H7 (cell line): ENCODE measurements around the gene HES4. TPM values are rescaled to one million over a fixed set of nuclear protein-coding genes. Genes with fewer than 3 reads are reported as not detected.

Experiments
- DNase-seq: peaks from one replicate; pipeline ENCODE4 v3.0.0; 2012
- H3K27me3 ChIP-seq: 2 replicates; pipeline ENCODE4 v1.6.0; 2011; ENCODE audit warnings: mild to moderate bottlenecking, low read length; ENCODE audit not compliant: control insufficient read depth, insufficient read depth
- H3K36me3 ChIP-seq: replicated peaks from 2 replicates; pipeline ENCODE4 v1.5.1; 2011; ENCODE audit warnings: low read length; ENCODE audit not compliant: control insufficient read depth, insufficient read depth
- H3K4me3 ChIP-seq: 2 replicates; pipeline ENCODE4 v1.5.1; 2011; ENCODE audit warnings: low read depth, mild to moderate bottlenecking, control low read depth, low read length, moderate library complexity; ENCODE audit not compliant: insufficient read depth
- total RNA-seq: library from RNA; depleted of rRNA; stranded (reverse); fragments of >200 nt; shearing (Covaris generic); gene quantifications from 2 replicates; pipeline ENCODE4 v1.2.3, GENCODE V29; 2014

HES4 gene
- total RNA-seq, 1 experiment from 2014 or later = 17.5 TPM

DNA sequence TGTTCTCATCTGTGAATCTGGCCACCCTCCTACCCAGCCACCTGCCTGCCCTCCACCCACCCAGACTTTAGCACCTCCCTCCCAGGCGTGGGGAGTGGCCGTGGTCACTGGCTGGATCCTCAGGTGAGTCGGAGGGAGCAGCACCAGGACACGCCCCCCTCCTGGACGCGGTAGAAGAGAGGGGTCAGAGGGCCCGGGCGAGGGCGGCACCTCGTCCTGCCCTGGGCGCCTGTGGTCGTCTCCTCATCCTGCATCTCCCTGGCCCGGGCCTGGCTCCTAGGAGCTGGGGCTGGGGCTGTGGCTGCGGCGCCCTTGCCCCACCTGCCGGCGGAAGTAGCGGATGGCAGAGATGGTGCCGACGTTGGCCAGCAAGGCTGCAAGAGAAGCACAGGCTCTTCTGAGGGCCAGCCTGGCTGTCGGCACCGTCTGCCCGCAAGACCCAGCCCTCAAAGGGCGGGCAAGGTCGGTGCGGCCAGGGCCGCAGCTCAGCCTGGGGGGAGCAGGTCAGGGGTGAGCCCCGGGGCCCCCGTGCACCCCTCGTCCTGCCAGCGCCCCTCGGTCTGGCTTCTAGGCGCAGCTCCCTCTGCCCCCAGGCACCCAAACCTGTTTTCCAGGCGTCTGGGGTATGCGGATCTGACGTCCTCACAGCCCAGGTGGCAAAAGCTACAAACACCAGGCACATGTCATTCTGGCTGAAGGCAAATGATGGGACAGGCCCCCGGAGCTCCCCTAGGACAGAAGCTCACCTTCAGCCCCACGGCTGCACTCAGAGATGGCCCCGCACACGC is 23.8 kb downstream of the HES4 start:
- H3K4me3 ChIP-seq = no peak overlapping the region
- H3K27me3 ChIP-seq = no peaks in the 10 kb centered on the region; the same call in 1 of the 2 replicates
- DNase-seq = peak; percentile 99
- H3K36me3 ChIP-seq = no peaks in the 10 kb centered on the region

DNA sequence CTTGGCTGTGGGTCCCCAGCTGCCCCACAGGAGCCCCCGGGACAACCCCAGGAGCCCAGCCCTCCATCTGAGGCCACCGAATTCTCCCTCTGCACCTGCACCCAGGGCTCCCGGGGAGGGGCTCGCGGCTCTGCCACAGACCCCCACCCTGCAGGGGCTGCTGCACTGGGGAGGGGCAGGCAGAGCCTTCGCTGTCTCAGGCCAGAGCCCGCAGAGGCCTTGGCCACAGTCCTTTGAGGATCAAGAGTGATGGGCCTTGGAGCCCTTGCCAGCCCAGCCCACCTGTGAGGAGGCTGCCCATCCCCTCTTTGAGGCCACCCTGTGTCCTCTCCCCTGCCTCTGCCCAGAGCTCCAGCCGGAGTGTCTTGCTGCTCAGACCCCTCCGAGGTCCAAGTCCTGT is 24.5 kb downstream of the HES4 start:
- no peaks in the 10 kb centered on the region; the same call in 1 of the 2 replicates for H3K27me3 ChIP-seq
- H3K36me3 ChIP-seq = no peaks in the 10 kb centered on the region
- H3K4me3 ChIP-seq = no peak overlapping the region
- DNase-seq = no peak

- H3K27me3 ChIP-seq = no peaks in the 10 kb centered on the region; the same call in 1 of the 2 replicates
- no peak overlapping the region for H3K4me3 ChIP-seq
- no peak for DNase-seq
- no peaks in the 10 kb centered on the region for H3K36me3 ChIP-seq
Observed at GRCh38 chr1:974687-975328, 25.1 kb downstream of the HES4 start.

DNA sequence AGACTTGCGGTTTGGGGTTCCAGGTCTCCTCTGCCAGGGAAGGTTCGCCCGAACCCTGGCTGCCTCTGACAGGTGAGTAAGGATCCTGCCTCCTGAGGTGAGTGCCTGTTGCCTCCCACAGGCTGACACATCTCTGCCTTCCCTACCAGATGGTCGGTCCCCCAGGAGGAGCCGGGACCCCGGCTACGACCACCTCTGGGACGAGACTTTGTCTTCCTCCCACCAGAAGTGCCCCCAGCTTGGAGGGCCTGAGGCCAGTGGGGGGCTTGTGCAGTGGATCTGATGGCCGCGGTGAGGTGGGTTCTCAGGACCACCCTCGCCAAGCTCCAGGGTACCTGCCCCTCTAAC is 25.6 kb downstream of the HES4 start:
- DNase-seq = no peak
- no peaks in the 10 kb centered on the region for H3K36me3 ChIP-seq
- no peak overlapping the region for H3K4me3 ChIP-seq
- no peaks in the 10 kb centered on the region; the same call in 1 of the 2 replicates for H3K27me3 ChIP-seq

GRCh38 chr1:973459-974292 is 26.2 kb downstream of the HES4 start:
- no peaks in the 10 kb centered on the region for H3K36me3 ChIP-seq
- H3K27me3 ChIP-seq = peaks cover 1% of the 10 kb centered on the region; the same call in 1 of the 2 replicates
- no peak for DNase-seq
- no peak overlapping the region for H3K4me3 ChIP-seq

DNA sequence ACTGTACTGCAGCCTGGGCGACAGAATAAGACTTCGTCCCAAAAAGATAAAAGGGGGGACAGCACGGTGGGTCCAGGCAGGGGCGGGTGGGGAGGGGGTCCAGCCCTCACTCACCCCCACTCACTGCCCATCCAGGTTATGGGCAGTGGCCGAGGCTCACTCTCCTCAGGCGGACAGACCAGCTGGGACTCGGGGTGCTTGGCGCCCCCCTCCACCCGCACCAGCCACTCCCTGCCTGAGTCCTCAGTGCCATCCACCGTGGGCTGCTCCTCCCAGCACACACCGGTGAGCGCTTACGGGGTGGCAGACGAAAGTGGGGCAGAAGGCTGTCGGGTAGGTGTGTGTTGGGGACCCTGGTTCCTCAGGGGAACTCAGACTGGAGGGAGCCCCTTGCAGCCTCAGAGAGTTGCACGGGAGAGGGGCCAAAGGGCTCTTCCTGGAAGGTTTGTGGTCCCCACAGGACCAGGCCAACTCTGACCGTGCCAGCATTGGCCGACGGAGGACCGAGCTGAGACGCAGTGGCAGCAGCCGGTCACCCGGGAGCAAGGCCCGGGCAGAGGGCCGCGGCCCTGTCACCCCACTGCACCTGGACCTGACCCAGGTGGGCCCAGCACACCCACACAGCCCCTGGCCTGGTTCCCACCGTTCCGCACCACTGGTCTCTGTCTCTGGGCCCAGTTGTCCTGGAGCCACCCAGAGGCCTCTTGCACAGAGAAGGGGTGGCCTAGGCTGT is 27.0 kb downstream of the HES4 start:
- DNase-seq = no peak
- Histone ChIP-seq H3K27me3 (peaks cover 3% of the 10 kb centered on the region; the same call in 1 of the 2 replicates), H3K36me3 (no peaks in the 10 kb centered on the region)

GRCh38 chr1:971751-972506 is 28.0 kb downstream of the HES4 start:
- DNase-seq = no peak
- H3K36me3 ChIP-seq = no peaks in the 10 kb centered on the region
- H3K4me3 ChIP-seq = no peak overlapping the region
- peaks cover 12% of the 10 kb centered on the region for H3K27me3 ChIP-seq

More for the DNA sequence above, 27.0 kb downstream of the HES4 start:
- H3K4me3 ChIP-seq = no peak overlapping the region

GRCh38 chr1:970973-971730 is 28.7 kb downstream of the HES4 start:
- H3K36me3 ChIP-seq = no peaks in the 10 kb centered on the region
- no peak for DNase-seq
- H3K4me3 ChIP-seq = no peak overlapping the region
- H3K27me3 ChIP-seq = peaks cover 20% of the 10 kb centered on the region

DNA sequence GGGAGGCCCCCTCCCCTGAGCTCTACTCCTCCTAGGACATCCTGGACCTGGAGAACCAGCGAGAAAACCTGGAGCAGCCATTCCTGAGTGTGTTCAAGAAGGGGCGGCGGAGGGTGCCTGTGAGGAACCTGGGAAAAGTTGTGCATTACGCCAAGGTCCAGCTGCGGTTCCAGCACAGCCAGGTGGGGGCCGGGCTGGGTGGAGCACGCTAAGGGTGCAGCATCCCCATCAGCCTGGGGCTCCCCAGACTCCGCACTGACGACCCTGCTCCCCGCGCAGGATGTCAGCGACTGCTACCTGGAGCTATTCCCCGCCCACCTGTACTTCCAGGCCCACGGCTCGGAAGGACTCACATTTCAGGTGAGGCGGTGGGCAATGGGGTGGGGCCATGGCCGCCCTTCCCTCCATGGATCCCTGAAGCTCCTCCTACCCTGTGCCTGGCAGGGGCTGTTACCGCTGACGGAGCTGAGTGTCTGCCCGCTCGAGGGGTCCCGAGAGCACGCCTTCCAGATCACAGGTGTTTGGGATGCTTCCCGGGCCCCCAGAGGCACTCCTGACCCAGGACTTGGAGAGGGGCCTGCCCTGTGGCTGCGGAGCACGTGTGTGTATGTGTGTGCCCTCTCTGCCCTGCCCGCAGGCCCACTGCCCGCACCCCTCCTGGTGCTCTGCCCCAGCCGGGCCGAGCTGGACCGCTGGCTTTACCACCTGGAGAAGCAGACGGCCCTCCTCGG is 29.5 kb downstream of the HES4 start:
- Histone ChIP-seq H3K36me3 (no peaks in the 10 kb centered on the region), H3K4me3 (no peak overlapping the region), H3K27me3 (peaks cover 21% of the 10 kb centered on the region)
- peak; percentile 88 for DNase-seq

DNA sequence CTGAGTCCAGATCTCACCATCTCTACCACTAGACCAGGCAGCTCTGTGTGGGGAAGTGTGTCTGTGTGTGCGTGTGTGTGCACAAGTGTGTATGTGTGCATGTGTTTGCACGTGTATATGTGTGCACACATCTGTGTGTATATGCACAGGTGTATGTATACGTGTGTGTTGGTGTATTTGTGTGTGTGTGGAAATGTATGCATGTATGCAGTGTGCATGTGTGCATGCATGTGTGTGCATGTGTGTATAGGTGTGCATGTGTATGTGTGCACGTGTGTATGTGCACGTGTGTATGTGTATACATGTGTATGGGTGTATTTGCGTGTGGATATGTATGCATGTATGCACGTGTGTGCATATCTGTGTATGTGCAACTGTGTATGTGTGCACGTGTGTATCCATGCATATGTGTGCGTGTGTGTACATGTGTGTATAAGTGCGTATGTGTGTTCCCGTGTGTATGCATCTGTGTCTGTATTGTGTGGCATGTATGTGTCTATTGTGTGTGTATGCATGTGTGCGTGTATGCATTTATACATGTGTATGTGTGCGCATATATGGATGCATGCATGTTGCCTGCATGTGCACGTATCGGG is 30.5 kb downstream of the HES4 start:
- no peak overlapping the region for H3K4me3 ChIP-seq
- no peak for DNase-seq
- no peaks in the 10 kb centered on the region for H3K36me3 ChIP-seq
- H3K27me3 ChIP-seq = peaks cover 21% of the 10 kb centered on the region

- H3K4me3 ChIP-seq = no peak overlapping the region
- DNase-seq = no peak
- no peaks in the 10 kb centered on the region; the same call in 1 of the 2 replicates for H3K36me3 ChIP-seq
- peaks cover 21% of the 10 kb centered on the region for H3K27me3 ChIP-seq
Observed at GRCh38 chr1:967466-968343, 32.2 kb downstream of the HES4 start.
